Loucy (cell line): Measurements from ENCODE around the gene BTN3A1.

Source experiments
- CTCF ChIP-seq: fragments of 200-600 bp; sonication (generic); conservative IDR thresholded peaks from 2 replicates; pipeline ENCODE4 v1.5.1; 2014; ENCODE audit warnings: mild to moderate bottlenecking, antibody characterized with exemption, low read length
- EZH2phosphoT487 ChIP-seq: fragments of 200-600 bp; IDR thresholded peaks from 2 replicates; pipeline ENCODE4 v1.6.1; 2018; ENCODE audit warnings: antibody characterized with exemption, mild to moderate bottlenecking, moderate library complexity, borderline replicate concordance

DNA sequence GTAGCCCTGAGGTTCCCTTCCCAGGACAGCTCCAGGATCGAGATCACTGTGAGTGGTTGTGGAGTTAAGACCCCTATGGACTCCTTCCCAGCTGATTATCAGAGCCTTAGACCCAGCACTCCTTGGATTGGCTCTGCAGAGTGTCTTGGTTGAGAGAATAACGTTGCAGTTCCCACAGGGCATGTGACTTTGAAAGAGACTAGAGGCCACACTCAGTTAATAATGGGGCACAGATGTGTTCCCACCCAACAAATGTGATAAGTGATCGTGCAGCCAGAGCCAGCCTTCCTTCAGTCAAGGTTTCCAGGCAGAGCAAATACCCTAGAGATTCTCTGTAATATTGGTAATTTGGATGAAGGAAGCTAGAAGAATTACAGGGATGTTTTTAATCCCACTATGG, 24.4 kb upstream of the BTN3A1 start:
- TF ChIP-seq CTCF (no peak), EZH2phosphoT487 (no peak)
